HG02588 (cell line): ENCODE data around the gene SRPRA.
"Not testable (repeated sequence)": the region's sequence is repeated elsewhere in the genome, so short reads cannot be mapped to it uniquely, and the experiment has no call there.

Experiments
- ATAC-seq: cut with Tn5 transposase; IDR thresholded peaks from one replicate; pipeline ENCODE4 v1.9.1; 2021; ENCODE audit warnings: mild to moderate bottlenecking, moderate library complexity; ENCODE audit not compliant: unreplicated experiment

Gene SRPRA, protein sequence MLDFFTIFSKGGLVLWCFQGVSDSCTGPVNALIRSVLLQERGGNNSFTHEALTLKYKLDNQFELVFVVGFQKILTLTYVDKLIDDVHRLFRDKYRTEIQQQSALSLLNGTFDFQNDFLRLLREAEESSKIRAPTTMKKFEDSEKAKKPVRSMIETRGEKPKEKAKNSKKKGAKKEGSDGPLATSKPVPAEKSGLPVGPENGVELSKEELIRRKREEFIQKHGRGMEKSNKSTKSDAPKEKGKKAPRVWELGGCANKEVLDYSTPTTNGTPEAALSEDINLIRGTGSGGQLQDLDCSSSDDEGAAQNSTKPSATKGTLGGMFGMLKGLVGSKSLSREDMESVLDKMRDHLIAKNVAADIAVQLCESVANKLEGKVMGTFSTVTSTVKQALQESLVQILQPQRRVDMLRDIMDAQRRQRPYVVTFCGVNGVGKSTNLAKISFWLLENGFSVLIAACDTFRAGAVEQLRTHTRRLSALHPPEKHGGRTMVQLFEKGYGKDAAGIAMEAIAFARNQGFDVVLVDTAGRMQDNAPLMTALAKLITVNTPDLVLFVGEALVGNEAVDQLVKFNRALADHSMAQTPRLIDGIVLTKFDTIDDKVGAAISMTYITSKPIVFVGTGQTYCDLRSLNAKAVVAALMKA

DNA sequence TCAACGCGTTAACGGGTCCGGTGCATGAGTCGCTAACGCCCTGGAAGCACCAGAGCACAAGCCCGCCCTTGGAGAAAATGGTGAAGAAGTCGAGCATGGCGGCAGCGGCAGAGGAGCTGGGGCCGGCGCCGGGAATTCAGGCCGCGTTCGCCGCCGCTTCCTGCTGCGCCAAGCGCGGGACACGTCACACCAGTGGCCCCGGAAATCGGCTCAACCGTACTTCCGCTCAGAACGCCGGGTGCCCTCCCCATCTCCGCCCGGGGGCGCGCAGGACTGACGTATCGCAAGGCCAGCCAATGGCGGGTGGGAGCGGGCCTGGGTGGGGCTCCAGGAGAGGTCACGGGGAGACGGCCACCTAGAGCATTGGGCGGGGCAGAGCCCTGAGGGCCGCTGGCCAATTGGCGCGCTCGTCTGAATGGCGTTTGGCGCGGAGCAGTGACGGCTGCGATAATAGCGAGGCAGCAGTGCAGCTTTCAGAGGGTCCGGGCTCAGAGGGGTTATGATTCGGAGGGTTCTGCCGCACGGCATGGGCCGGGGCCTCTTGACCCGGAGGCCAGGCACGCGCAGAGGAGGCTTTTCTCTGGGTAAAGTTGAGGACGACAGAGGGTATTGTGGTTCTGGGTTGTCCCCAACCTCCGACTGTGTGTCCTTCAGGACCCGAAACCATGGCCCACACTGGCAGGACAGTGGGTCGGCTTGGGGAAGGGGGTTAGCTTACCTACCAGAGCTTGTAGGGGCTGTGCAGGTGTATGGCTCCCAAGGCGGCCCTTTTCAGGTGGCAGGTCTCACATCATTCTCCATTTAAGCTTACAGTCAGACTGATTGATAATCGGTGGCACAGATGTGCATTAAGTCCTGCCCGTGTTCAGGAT is at the start of gene SRPRA, which contains the start of gene FOXRED1:
Gene SRPRA, minus strand, starts transcription at position 188 of the 872 bp plus-strand sequence. Its CDS starts 91 bp downstream, at position 97.
Gene FOXRED1, plus strand, starts transcription at position 447 of the 872 bp plus-strand sequence. Its CDS starts 53 bp downstream, at position 500.
- peak; percentile 99 for ATAC-seq

DNA sequence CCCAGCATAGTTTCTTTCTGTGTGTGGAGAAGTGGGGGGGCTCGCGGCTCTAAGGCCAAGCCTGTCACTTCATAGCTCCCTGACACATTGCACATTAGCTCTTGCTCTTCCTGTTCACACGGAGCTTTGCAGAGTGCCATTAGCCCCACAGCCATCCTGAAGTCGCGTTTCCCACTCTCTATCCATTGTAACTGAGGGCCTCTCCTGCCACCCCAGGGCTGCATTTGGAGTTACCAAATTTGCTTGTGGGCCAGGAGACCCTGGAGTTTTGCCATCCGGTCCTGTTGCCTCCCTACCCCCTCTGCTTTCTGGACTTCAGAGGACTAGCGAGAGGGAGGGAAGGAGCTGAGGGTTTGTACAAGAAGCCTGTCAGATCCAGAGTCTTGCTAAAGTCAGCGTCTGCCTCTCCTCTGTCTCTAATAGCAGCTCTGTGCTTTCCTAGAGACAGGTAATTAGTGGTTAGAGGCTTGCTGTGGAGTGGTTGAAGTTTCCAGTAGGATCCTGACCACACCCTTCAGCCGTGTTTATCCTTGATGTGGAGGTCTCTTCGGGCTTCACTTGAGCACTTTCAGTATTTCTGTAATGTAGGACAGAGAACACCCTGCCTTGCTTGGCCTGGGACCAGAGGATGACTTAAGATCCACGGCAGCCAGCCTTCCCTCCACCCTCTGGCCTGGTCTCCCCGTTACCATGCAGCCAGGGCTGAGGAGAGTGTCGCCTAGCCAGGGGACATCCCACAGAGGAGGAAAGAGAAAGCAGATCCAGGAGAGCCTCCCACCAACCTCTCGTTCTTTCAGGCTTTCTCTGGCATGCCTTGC is 49.3 kb upstream of the SRPRA start:
- peak; percentile 13 for ATAC-seq

DNA sequence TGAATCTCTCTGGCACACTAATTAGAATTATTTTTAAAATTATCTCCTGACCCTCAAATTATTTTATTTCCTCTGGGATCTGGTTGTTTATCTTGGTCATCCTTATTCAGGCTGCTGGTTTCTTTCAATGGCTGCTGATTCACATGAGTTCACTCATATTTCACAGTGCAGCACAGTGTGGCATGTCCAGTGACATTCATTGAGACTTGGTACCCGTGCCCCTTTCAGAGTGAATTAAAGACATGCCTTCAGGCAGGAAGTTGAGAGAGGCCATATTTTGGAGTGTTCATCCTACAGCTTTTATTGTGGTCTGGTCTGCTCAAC is 48.7 kb upstream of the SRPRA start:
- no peak for ATAC-seq

DNA sequence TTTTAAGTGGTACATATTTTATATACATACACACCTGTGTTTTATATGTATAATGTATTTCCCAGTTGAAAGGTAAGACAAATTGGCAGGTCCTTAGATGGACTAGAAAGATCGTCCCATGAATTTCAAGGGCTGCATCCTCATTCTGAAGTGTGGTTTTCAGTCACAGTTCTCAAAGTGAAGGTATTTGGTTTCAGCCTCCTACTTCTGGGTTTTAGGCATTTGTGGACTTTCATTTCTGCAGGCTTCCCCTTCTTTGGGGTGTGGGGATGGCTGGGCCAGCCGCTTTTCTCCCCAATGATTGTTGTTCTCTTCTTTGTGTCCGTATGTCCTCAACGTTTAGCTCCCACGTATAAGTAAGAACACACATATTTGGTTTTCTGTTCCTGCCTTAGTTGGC is 45.1 kb upstream of the SRPRA start:
- ATAC-seq, result no peak

DNA sequence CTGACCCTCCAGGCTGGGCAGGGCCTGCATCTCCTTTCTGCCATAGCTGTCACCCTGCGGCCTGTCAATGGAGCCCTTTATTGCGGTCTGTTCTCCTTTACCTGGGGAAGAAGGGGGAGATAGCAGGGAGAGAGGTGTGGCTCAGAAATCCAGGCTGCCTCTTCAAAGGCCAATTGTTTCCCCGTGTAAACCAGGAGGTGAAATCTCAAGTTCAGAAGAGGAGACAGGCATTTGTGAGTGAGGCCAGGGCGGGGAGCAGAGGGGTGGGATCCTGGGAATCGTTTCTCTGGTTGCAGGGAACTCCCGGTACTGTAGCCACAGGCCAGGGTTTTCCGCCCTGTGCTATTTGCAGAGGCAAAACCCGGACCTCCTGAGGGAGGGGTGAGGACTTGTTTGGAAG is 44.3 kb upstream of the SRPRA start:
- no peak for ATAC-seq

DNA sequence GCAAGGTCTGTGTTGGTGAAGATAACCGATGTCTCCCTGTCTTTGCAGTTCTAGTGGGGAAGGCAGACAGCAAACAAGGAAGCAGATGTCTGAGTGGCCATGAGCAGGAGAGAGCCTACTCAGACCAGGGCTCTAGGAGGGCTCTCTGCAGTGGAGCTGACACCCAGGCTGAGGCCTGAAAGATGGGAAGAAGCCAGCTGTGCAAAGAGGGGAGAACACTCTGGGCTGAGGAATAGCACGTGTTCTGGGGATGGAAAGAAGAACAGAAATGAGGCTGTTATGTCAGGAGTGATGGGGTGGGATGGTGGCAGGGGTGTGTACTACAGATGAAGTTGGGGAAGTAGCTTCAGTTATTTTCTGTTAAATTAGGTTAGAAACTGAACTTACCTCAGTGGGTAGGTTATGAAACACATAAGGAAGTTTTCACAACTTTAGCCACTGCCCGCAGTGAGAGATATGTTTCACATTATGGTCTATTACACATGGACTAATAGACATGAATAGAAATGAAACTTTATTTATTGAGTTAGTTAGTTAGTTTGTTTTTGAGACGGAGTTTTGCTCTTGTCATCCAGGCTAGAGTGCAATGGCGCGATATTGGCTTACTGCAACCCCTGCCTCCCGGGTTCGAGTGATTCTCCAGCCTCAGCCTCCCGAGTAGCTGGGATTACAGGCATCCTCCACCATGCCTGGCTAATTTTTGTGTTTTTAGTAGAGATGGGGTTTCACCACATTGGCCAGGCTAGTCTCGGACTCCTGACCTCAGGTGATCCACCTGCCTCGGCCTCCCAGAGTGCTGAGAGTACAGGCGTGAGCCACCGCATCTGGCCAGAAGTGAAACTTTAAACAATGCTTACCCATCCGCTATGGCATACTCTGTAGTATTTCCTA is 43.0 kb upstream of the SRPRA start:
- ATAC-seq, result peak; percentile 74

DNA sequence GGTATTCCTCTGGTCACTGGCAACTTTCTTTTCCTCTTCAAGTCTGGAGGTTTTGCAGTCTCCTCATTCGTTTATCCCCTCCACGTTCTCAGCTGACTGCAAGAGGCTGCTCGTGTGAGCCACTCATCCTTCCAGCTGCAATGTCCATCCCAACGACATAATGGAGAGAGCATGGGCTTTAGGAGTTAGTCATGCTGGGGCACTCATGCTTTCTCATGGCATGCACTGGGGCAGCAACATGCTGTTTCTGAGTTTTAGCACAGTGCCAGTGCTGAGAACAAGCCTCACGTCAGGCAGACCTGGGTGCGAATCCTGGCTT is 42.3 kb upstream of the SRPRA start:
- no peak for ATAC-seq

DNA sequence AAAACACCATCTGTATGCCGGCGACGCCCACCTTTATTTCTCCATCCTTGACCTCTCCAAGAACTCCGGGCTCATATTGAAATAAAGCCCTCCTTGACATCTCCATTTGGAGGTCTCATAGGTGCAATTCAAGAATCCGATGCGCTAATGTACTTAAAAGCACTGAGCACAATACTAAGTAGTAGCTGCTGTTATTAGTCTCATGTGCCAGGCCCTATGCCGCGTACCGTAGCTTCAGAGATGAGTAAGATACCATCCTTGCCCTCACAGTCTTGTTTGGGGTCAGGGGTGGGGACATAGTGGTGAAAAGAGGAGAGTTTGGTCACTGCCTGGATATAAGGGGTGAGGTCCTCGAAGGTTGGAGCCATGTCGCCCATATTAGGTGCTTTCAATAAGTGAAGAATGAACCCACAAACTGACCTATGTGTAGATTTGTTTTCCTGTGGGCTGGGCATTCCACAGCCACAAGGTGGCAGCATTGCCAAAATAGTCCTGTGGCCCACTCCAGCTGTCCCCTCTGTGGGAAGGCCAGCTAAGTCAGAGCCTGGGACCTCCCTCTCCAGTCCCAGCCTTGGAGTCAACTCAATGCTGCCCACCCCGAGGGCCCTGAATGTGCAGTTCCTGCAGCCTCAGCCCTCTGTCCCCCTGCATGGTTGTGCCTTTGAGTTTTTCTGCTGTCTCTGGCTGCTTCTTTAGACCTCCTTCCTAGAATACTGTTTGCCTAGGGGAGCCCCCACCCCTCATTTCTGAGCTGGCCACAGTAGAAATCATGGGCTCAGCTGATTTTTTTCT is 41.7 kb upstream of the SRPRA start:
- peak; percentile 38 for ATAC-seq

DNA sequence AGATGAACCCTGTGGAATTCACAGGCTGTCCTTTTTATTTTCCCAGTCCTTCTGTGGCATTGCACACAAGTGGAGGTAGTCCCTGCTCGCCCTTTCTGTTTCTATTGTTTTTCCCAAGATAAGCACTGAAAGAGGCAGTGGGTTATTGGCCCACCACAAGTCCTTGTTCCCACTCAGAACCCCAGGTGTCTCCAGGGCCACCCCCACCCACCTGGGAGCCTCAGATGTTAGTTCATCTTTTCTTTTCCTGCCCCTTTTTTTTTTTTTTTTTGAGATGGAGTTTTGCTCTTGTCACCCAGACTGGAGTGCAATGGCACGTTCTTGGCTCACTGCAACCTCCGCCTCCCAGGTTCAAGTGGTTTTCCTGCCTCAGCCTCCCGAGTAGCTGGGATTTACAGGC is 40.1 kb upstream of the SRPRA start:
- not testable (repeated sequence) for ATAC-seq

DNA sequence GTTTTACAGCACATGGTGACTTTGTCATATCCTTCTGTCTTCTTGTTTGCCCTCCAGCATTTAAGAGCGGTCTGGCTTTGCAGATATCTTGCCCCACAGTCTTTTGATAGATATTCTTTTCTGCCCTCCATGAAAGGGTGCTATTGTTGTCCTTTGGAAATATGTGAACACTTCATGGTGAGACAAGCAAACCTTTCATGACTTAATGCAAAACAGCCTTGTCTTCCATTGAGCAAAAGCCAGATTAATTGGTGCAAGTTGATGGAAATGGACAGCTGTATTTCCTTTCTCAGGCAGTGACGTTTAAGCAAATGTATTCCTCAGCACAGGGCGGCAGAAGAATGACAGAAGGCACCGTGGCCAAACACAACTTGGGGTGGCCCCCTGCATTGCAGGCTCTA is 39.6 kb upstream of the SRPRA start:
- no peak for ATAC-seq

DNA sequence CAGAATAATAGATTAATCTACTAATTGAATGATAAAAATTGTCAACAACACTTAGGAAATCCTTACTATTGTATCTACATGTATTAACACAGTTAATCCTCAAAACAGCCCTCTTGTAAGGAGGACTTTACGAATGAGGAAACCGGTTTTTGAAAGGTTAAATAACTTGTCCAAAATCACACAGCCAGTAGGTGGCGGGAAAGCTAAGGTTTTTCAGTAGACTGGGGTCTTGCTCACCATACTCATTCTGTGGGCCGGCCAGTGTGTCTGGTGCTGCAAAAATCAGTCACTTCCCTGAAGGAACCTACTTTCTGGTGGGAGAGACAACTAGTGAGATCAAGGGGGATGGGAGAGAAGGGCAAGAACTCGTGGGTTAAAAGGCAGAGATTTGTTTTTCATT is 39.0 kb upstream of the SRPRA start:
- ATAC-seq, result no peak

DNA sequence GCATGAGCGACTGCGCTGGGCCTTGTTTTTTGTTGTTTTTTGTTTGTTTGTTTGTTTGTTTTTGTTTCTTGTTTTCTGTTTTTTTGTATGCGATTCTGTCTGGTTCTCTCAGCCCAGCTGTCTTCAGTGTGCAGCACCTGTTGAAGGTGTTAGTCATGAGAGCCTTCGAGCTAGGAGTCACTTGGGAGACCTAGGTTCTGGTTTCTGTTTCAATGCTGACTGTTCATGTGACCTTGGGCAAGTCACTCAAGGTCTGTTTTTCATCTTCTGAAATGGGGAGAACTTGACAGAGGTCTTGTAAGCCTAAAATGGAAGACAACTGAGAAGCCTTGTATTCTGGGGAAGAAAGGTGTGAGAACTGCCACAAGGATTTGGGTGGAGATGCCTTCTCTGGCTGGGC is 37.0 kb upstream of the SRPRA start:
- ATAC-seq, result peak; percentile 57

DNA sequence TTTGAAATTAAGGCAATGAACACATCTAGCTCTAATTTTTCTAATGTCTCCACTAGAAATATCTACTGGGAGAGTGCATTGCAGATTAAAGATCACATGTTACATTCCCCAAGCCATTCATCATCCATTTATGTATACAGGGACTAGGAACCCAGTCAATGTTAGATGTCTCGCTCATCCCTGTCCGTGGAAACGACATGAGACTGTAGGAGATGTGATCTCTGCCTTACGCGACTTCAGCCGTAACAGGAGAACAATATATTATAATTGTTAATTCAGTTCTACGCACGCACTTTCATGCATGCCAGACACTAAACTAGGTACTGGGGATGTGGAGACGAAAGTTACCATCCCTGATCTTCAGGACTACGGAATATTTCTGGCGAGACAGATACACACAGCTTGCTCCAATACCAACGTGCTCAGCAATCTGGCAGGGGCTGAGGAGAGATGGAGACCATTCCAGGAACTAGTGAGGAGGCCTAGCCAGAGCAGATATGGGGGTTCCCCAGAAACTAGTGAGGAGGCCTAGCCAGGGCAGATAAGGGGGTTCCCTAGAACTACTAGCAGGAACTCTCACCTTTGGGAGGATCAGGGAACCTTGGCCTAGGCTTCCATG is 35.9 kb upstream of the SRPRA start:
- ATAC-seq, result peak; percentile 26

DNA sequence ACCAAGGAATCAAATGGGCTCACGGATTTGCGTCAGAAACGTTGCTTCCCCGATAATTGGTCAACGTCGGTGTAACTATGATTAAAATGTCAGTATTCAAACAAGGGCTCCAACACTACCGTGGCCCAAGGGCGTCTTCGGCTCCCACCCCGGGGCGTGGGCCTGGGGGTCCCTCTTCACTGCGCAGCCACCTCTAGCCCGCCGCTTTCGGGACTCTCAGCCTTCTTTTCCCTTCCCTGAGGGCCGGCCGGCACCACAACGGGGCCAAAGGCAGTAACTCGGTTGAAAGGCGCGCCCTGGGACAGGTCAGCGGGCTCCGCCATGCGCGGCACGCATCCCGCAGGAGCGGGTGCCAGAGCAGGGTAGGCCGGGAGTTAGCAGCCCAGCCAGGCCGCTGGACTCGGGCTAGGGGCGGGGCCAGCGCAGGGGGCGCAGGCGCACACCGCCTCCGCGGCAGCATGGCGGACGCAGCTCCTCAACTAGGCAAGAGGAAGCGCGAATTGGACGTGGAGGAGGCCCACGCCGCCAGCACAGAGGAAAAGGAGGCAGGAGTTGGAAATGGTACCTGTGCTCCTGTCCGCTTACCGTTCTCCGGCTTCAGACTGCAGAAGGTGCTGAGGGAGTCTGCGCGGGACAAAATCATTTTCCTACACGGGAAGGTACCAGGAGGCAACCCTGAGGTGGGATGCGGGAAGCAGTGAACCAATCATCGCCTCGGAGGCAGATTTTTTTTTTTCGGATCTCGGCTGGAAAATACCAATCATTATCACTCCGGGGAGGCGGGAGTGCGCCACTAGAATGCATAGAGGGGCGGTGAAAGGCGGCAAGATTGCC is 35.1 kb upstream of the SRPRA start, which contains the start of gene DCPS:
Gene DCPS, plus strand, starts transcription at position 438 of the 834 bp plus-strand sequence. Its CDS starts 21 bp downstream, at position 459.
- peak; percentile 88 for ATAC-seq

DNA sequence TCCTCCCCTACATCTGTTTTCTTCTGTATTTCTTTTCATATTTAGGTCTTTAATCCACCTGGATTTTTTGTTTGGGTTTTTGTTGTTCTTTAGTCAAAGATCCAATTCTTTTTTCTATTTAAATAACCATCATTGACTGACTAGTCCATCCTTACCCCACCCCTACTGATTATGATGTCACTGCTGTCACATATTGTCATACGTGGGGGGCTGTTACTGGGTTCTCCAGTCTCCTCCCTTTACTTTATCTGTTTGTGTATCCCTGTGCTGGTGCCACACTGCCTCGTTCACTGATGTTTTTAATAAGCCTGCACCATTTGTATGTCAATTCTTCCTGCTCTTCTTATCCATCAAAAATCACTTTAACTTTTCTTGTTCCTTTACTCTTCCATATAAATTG is 28.3 kb upstream of the SRPRA start:
- no peak for ATAC-seq

DNA sequence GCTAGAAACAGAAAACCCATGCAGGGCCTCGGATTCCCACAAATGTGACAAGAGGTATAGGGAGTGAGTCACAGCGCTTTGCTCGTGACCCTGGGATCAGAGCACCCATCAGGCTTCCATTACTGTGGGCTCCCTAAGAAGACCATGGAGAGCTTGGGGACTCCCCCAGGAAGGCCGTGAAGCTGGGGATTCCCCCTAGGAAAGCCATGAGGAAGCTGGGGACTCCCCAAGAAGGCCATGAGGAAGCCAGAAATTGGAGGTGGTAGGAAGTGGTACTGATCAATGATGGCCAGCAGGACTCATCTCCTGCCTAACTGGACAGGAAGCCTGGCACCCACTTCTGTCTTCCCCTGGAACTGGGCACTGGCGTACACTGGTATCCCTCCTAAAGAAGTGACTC is 25.0 kb upstream of the SRPRA start:
- peak; percentile 65 for ATAC-seq

DNA sequence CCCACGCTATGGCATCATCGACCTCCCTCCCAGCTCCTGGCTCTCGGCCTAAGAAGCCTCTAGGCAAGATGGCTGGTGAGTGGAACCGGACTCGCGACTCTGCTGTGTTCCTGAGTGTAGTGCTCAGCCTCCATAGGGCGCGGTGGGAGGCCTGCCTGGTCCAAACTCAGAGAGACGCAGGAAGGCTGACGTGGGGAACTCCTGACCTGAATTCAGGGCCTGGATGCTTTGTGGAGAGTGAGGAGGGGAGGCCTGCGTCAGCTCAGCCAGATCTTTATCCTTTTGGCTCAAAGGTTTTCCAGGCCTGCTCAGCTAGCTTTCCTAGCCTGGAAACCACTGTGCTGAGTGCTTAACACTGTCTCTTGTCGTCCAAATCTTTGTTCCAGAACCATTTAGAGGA is 22.2 kb upstream of the SRPRA start:
- ATAC-seq, result no peak

DNA sequence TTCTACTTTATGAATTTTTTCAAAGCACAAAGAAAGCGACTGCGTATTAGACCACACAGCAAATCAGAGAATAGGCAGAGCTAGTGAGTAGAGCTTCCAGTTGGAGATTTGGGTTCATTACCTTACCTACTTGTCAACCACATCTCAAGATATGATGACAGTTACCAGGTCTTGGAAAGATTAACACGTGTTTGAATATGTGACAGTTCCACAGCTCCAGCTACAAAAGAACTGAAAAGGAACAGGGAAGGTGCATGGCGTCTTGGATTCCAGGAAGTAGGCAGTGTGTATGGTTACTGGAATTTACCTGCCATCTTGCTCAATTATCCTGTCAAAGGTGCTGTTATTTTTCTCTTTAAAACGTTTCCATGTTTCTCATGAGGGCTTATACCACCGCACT is 19.5 kb upstream of the SRPRA start:
- no peak for ATAC-seq
